Endothelial cell of umbilical vein (primary cell): Measurements from ENCODE around the gene GOLT1A. TPM values are rescaled to one million over a fixed set of nuclear protein-coding genes. Genes with fewer than 3 reads are reported as not detected.

ENCODE experiments used
- BruUV-seq: library from RNA; stranded (reverse); fragments of 400-500 nt; replicated peaks from 2 replicates; lab custom pipeline; 2021; lab: Mats Ljungman, UMichigan
- CTCF ChIA-PET: fragments of 300-600, 350-600 bp; sonication (Branson Sonifier 250); formaldehyde crosslinking; loops from one replicate; lab custom pipeline; 2021; ENCODE audit warnings: antibody characterized with exemption, inconsistent platforms; lab: Charles Lee
- POLR2A ChIA-PET: fragments of 300-600, 350-600 bp; sonication (Branson Sonifier 250); formaldehyde crosslinking; loops from one replicate; lab custom pipeline; 2021; ENCODE audit warnings: antibody characterized with exemption, inconsistent platforms; lab: Charles Lee
- DNase-seq: peaks from one replicate; pipeline ENCODE4 v3.0.0-alpha.2; 2011; ENCODE audit warnings: low read depth, low spot score
- FAIRE-seq: peaks from 2 replicates; lab custom pipeline; 2011; peaks lifted over from hg19 to GRCh38; lab: Jason Lieb, UNC
- H2AFZ ChIP-seq: 2 replicates; pipeline ENCODE4 v1.6.0; 2012; ENCODE audit warnings: low read depth, low read length, control low read depth, inconsistent platforms
- H3K27ac ChIP-seq: 2 replicates; pipeline ENCODE4 v1.5.1; 2011; ENCODE audit warnings: low read depth, mild to moderate bottlenecking, control low read depth, low read length, moderate library complexity; ENCODE audit not compliant: insufficient read depth
- H3K27me3 ChIP-seq, 2 experiments: 2 replicates each; pipeline versions ENCODE4 v1.6.0 to v1.6.1; 2011; ENCODE audit warnings: low read length in 2 of 2, mixed read lengths in 1 of 2; ENCODE audit not compliant: control insufficient read depth in 2 of 2, insufficient read depth in 2 of 2
- H3K36me3 ChIP-seq, 2 experiments: 2 replicates in 1 of 2; 3 replicates in 1 of 2; pipeline ENCODE4 v1.5.1; 2011; ENCODE audit warnings: low read length in 2 of 2, mild to moderate bottlenecking in 1 of 2, moderate library complexity in 1 of 2; ENCODE audit not compliant: control insufficient read depth in 2 of 2, insufficient read depth in 2 of 2; ENCODE audit errors: extremely low read depth in 1 of 2
- H3K4me1 ChIP-seq: 3 replicates; pipeline ENCODE4 v1.5.1; 2011; ENCODE audit warnings: mild to moderate bottlenecking, low read length; ENCODE audit not compliant: control insufficient read depth, insufficient read depth; ENCODE audit errors: extremely low read depth
- H3K4me2 ChIP-seq: 2 replicates; pipeline ENCODE4 v1.6.1; 2011; ENCODE audit warnings: low read length, control low read depth, mixed read lengths; ENCODE audit not compliant: insufficient read depth
- H3K4me3 ChIP-seq, 3 experiments: fragments of 200-600 bp in 1 of 3; sonication (generic), shearing (Covaris generic) in 1 of 3; replicated peaks in 1 of 3; 2 replicates each; pipeline ENCODE4 v1.5.1; 2011 to 2016; ENCODE audit warnings: control low read depth in 3 of 3, low read length in 3 of 3, mild to moderate bottlenecking in 2 of 3, inconsistent platforms in 1 of 3, low read depth in 1 of 3, moderate library complexity in 1 of 3; ENCODE audit not compliant: insufficient read depth in 1 of 3
- H3K79me2 ChIP-seq: 2 replicates; pipeline ENCODE4 v1.6.0; 2012; ENCODE audit warnings: low read length, inconsistent platforms; ENCODE audit not compliant: control insufficient read depth, insufficient read depth
- H3K9ac ChIP-seq: replicated peaks from 2 replicates; pipeline ENCODE3; 2011; ENCODE audit warnings: low read length, control low read depth; ENCODE audit not compliant: insufficient read depth; ENCODE audit errors: extremely low read depth
- H3K9me1 ChIP-seq: replicated peaks from 3 replicates; pipeline ENCODE4 v1.6.0; 2011; ENCODE audit warnings: mild to moderate bottlenecking, low read length; ENCODE audit not compliant: control insufficient read depth, insufficient read depth; ENCODE audit errors: extremely low read depth
- H3K9me3 ChIP-seq: replicated peaks from 2 replicates; pipeline ENCODE4 v1.5.1; 2012; ENCODE audit warnings: low read length, inconsistent platforms; ENCODE audit not compliant: control insufficient read depth, insufficient read depth
- H4K20me1 ChIP-seq: replicated peaks from 2 replicates; pipeline ENCODE3; 2011; ENCODE audit warnings: mild to moderate bottlenecking, low read length; ENCODE audit not compliant: control insufficient read depth, insufficient read depth; ENCODE audit errors: extremely low read depth
- EZH2 ChIP-seq: IDR thresholded peaks from 2 replicates; pipeline ENCODE4 v1.6.1; 2012; ENCODE audit warnings: borderline replicate concordance, low read depth, mild to moderate bottlenecking, moderate library complexity, low read length, inconsistent platforms; ENCODE audit not compliant: severe bottlenecking
- FOS ChIP-seq: IDR thresholded peaks from 2 replicates; pipeline ENCODE4 v1.6.1; 2011; ENCODE audit warnings: mild to moderate bottlenecking, low read length, moderate library complexity, borderline replicate concordance; ENCODE audit not compliant: insufficient read depth
- GATA2 ChIP-seq: IDR thresholded peaks from 2 replicates; pipeline ENCODE4 v1.7.0; 2011; ENCODE audit warnings: low read depth, mild to moderate bottlenecking, moderate library complexity, mixed read lengths, low read length; ENCODE audit not compliant: insufficient read length, insufficient read depth
- JUN ChIP-seq: IDR thresholded peaks from 2 replicates; pipeline ENCODE4 v1.6.1; 2011; ENCODE audit warnings: borderline replicate concordance, low read depth; ENCODE audit not compliant: insufficient read length, insufficient read depth
- MYC ChIP-seq: IDR thresholded peaks from one replicate; pipeline ENCODE4 v1.6.1; 2011; ENCODE audit warnings: mild to moderate bottlenecking, low read depth, low read length
- POLR2AphosphoS5 ChIP-seq: IDR thresholded peaks from 2 replicates; pipeline ENCODE4 v1.6.1; 2012; ENCODE audit warnings: low read depth, mild to moderate bottlenecking, control low read depth, low read length, moderate library complexity; ENCODE audit not compliant: insufficient read depth
- dilution Hi-C: fragments of 300-500 bp; cut with MboI; formaldehyde crosslinking; loops from one replicate; pipeline ENCODE4 v1.15.0; 2019; ENCODE audit warnings: low sequenced_read_pairs; ENCODE audit not compliant: extremely low pct_ligation_motif_present
- intact Hi-C: fragments of 100-400 bp; cut with micrococcal nuclease; formaldehyde crosslinking; loops from one replicate; pipeline ENCODE4 v1.10.0; 2022
- polyA plus RNA-seq, 4 experiments: library from polyadenylated mRNA; depleted of rRNA in 3 of 4; stranded (reverse) in 3 of 4; unstranded in 1 of 4; fragments of >200 nt; gene quantifications; 2 replicates each; pipeline versions ENCODE4 v1.2.1 to v1.2.3, GENCODE V29; 2011 to 2012; ENCODE audit warnings: missing spikeins in 1 of 4
- total RNA-seq: library from RNA; stranded (reverse); gene quantifications from 2 replicates; pipeline ENCODE4 v1.2.3, GENCODE V29; 2021
- TF ChIP-seq, protein P1 (sequence below): IDR thresholded peaks from 2 replicates; pipeline ENCODE4 v1.6.1; 2011; ENCODE audit not compliant: insufficient read depth, insufficient read length

The GOLT1A gene
- total and polyA plus RNA-seq, 2 donors (not counting 3 experiments of a cell fraction or from before 2014, with no cell fraction given) = not detected

DNA sequence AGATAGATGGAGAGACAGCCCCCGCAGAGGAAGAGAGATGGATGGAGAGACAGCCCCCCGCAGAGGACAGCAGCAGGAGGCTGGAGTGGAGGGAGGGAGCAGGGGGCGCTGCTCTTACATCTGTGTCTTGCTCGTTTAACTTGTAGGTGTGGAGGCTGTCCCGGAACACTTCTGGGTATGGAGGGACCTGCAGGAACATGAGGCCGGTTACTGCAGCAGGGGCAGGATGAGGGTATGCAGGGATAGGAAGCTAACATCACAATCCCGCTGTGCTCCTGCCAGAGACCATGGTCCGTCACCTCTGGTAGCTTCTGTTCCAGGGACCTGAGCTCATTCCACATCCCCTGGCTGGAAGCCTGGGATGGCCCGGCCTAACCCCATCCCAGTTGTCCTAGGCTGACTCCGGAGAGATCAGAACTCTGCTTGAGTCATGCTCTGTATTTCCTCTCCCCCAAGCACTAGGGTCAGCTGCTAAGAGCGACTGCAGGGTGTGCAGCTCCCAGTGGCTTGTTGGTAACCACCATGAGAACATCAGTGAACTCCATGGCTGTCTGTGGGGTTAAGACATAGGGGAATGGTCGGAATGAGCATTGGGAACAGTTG is 36.7 kb upstream of the GOLT1A start:
- Histone ChIP-seq H3K79me2 (no peaks in the 10 kb centered on the region), H3K27me3 (no peaks in the 10 kb centered on the region), H3K36me3 (no peaks in the 10 kb centered on the region), H3K4me2 (no peak overlapping the region), H3K4me3 (no peak overlapping the region), H3K9ac (no peak overlapping the region), H3K9me3 (no peaks in the 10 kb centered on the region), H4K20me1 (no peaks in the 10 kb centered on the region), H3K27ac (no peak overlapping the region), H2AFZ (no peak overlapping the region), H3K9me1 (no peaks in the 10 kb centered on the region), H3K4me1 (no peaks in the 10 kb centered on the region)
- CTCF ChIA-PET = interaction anchor here (1.2 kb wide), 1 partner anchor 253 kb away, joined by 3 read pairs; no protein-coding TSS in a partner anchor
- no peak for DNase-seq
- intact Hi-C loops (no loop called here), dilution Hi-C loops (no loop called here)
- no peak for FAIRE-seq
- TF ChIP-seq FOS = no peak
- TF ChIP-seq GATA2 = no peak
- TF ChIP-seq, protein P1, sequence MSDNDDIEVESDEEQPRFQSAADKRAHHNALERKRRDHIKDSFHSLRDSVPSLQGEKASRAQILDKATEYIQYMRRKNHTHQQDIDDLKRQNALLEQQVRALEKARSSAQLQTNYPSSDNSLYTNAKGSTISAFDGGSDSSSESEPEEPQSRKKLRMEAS = no peak
- TF ChIP-seq POLR2AphosphoS5 = no peak
- no peak for TF ChIP-seq EZH2
- TF ChIP-seq MYC = no peak
- POLR2A ChIA-PET = no interaction called here
- BruUV-seq = no TSS peak

DNA sequence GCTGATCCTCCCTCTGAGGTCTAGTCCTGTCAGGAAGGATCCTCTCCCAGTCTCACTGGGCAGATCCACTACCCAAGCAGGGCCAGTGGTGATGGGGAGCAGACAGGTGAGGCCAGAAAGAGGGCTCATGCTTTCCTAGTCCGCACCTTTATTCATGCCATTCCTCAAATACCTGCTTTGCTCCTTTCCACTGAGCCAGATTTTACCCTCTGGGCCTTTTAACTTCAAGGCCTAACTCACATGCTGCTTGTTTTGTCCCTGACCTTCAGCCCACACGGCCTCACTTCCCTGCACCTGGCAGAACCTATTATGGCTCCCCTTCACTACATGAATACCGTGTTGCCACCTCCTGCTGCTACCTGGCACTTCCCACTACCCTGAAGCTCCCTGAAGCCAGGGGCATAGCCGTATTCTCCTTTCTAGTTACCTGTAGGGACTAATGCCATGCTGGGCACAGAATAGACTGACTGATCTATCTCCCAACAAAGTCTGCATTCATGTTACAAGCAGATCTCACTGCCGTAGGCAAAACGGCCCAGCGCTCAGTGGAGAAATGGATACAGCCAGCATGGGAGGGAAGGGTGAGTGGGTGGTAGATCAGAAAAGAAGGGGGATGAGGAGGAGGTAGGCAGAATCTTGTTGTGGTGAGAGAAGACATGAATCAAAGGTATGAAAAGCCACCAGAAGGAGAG is 36.1 kb upstream of the GOLT1A start:
- Histone ChIP-seq H3K4me2 (no peak overlapping the region), H3K27me3 (no peaks in the 10 kb centered on the region), H3K4me1 (no peaks in the 10 kb centered on the region), H3K79me2 (no peaks in the 10 kb centered on the region), H4K20me1 (no peaks in the 10 kb centered on the region), H2AFZ (no peak overlapping the region), H3K9ac (no peak overlapping the region), H3K4me3 (no peak overlapping the region), H3K9me1 (no peaks in the 10 kb centered on the region), H3K36me3 (no peaks in the 10 kb centered on the region), H3K27ac (no peak overlapping the region), H3K9me3 (no peaks in the 10 kb centered on the region)
- CTCF ChIA-PET = interaction anchor here (1.2 kb wide), 1 partner anchor 253 kb away, joined by 3 read pairs; no protein-coding TSS in a partner anchor
- BruUV-seq = no TSS peak
- no peak for TF ChIP-seq JUN
- TF ChIP-seq GATA2 = no peak
- no peak for TF ChIP-seq EZH2
- TF ChIP-seq, protein P1 = no peak
- no peak for TF ChIP-seq POLR2AphosphoS5
- FAIRE-seq = no peak
- POLR2A ChIA-PET = no interaction called here
- dilution Hi-C loops (no loop called here), intact Hi-C loops (no loop called here)
- no peak for DNase-seq
